C4-2B (cell line): Measurements from ENCODE around the gene FOXM1.

Experiments used
- ZFX ChIP-seq: fragments of 450-650 bp; IDR thresholded peaks from 2 replicates; pipeline ENCODE4 v1.6.1; 2017
- TF ChIP-seq, protein P1 (sequence below): fragments of 450-650 bp; conservative IDR thresholded peaks from 2 replicates; pipeline ENCODE4 v1.5.1; 2017; ENCODE audit warnings: mild to moderate bottlenecking

- TF ChIP-seq, protein P1, sequence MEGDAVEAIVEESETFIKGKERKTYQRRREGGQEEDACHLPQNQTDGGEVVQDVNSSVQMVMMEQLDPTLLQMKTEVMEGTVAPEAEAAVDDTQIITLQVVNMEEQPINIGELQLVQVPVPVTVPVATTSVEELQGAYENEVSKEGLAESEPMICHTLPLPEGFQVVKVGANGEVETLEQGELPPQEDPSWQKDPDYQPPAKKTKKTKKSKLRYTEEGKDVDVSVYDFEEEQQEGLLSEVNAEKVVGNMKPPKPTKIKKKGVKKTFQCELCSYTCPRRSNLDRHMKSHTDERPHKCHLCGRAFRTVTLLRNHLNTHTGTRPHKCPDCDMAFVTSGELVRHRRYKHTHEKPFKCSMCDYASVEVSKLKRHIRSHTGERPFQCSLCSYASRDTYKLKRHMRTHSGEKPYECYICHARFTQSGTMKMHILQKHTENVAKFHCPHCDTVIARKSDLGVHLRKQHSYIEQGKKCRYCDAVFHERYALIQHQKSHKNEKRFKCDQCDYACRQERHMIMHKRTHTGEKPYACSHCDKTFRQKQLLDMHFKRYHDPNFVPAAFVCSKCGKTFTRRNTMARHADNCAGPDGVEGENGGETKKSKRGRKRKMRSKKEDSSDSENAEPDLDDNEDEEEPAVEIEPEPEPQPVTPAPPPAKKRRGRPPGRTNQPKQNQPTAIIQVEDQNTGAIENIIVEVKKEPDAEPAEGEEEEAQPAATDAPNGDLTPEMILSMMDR = no peak
- TF ChIP-seq ZFX = no peak
Measured at GRCh38 chr12:2860170-2860569, 16.8 kb downstream of the FOXM1 start.
